HEK293 (cell line): Measurements from ENCODE around the gene SBNO2.
A peak's percentile ranks its signal among the peaks of the same experiment; 100 is the strongest.
"Not testable (repeated sequence)": the region's sequence is repeated elsewhere in the genome, so short reads cannot be mapped to it uniquely, and the experiment has no call there.

ENCODE experiments used
- CTCF ChIA-PET: fragments of 350-600 bp; formaldehyde crosslinking; extraction: SDS; loops from one replicate; lab custom pipeline; 2021; ENCODE audit warnings: antibody characterized with exemption; lab: Yijun Ruan, JAX
- POLR2A ChIA-PET: fragments of 300-600 bp; formaldehyde crosslinking; extraction: SDS; loops from one replicate; lab custom pipeline; 2020; ENCODE audit warnings: antibody characterized with exemption, inconsistent platforms; lab: Yijun Ruan, JAX
- H3K27ac ChIP-seq: fragments of 200-500 bp; sonication (Bioruptor generic); 2 replicates; pipeline ENCODE4 v1.5.1; 2014; ENCODE audit warnings: low read depth, low read length, control low read depth, inconsistent platforms; ENCODE audit errors: extremely low read depth
- H3K36me3 ChIP-seq, 2 experiments: fragments of 200-500 bp in 1 of 2; sonication (Bioruptor generic) in 1 of 2; 1 replicate in 1 of 2; 2 replicates in 1 of 2; pipeline ENCODE4 v1.5.1; 2014 to 2017; ENCODE audit warnings: inconsistent platforms in 2 of 2, low read length in 2 of 2; ENCODE audit not compliant: control insufficient read depth in 2 of 2, insufficient read depth in 1 of 2
- H3K4me1 ChIP-seq: fragments of 200-500 bp; sonication (Bioruptor generic); 2 replicates; pipeline ENCODE4 v1.5.1; 2014; ENCODE audit warnings: mild to moderate bottlenecking, low read length, inconsistent platforms; ENCODE audit not compliant: control insufficient read depth, insufficient read depth
- H3K4me3 ChIP-seq: 2 replicates; pipeline ENCODE4 v1.5.1; 2011; ENCODE audit warnings: low read depth, mild to moderate bottlenecking, control low read depth, low read length, moderate library complexity
- H3K9me3 ChIP-seq: fragments of 200-500 bp; sonication (Bioruptor generic); 2 replicates; pipeline ENCODE4 v1.5.1; 2014; ENCODE audit warnings: low read depth, low read length, inconsistent platforms; ENCODE audit not compliant: control insufficient read depth, insufficient read depth
- EGR2 ChIP-seq: fragments of 450-650 bp; formaldehyde crosslinking; IDR thresholded peaks from 2 replicates; pipeline ENCODE4 v1.5.1; 2016; ENCODE audit warnings: low read depth, missing biosample characterization, missing genetic modification characterization
- HOXC10 ChIP-seq: sonication (generic); formaldehyde crosslinking; IDR thresholded peaks from 2 replicates; pipeline ENCODE4 v1.8.1; 2023; ENCODE audit warnings: mild to moderate bottlenecking, missing genetic modification reagents
- KLF1 ChIP-seq: fragments of 450-650 bp; formaldehyde crosslinking; IDR thresholded peaks from 2 replicates; pipeline ENCODE4 v1.5.1; 2016; ENCODE audit warnings: missing biosample characterization, missing genetic modification characterization
- OSR2 ChIP-seq: fragments of 450-650 bp; formaldehyde crosslinking; IDR thresholded peaks from 2 replicates; pipeline ENCODE4 v1.5.1; 2016; ENCODE audit warnings: missing biosample characterization, missing genetic modification characterization
- PRDM1 ChIP-seq: fragments of 450-650 bp; formaldehyde crosslinking; IDR thresholded peaks from 2 replicates; pipeline ENCODE4; 2016; ENCODE audit warnings: missing biosample characterization, missing genetic modification characterization
- PRDM10 ChIP-seq: fragments of 450-650 bp; formaldehyde crosslinking; IDR thresholded peaks from 2 replicates; pipeline ENCODE4 v1.5.1; 2016; ENCODE audit warnings: missing biosample characterization, missing genetic modification characterization
- RBAK ChIP-seq: fragments of 450-650 bp; formaldehyde crosslinking; IDR thresholded peaks from 2 replicates; pipeline ENCODE4 v1.5.1; 2016; ENCODE audit warnings: missing biosample characterization, missing genetic modification characterization
- REPIN1 ChIP-seq: fragments of 450-650 bp; formaldehyde crosslinking; IDR thresholded peaks from 2 replicates; pipeline ENCODE4 v1.5.1; 2017; ENCODE audit warnings: missing biosample characterization, missing genetic modification characterization, low read depth
- SCRT1 ChIP-seq: fragments of 450-650 bp; formaldehyde crosslinking; IDR thresholded peaks from 2 replicates; pipeline ENCODE4 v1.5.1; 2016; ENCODE audit warnings: missing biosample characterization, missing genetic modification characterization, borderline replicate concordance
- SP3 ChIP-seq: fragments of 450-650 bp; formaldehyde crosslinking; IDR thresholded peaks from 2 replicates; pipeline ENCODE4 v1.5.1; 2016; ENCODE audit warnings: missing biosample characterization, missing genetic modification characterization
- ZBTB1 ChIP-seq: fragments of 450-650 bp; formaldehyde crosslinking; IDR thresholded peaks from 2 replicates; pipeline ENCODE4 v1.5.1; 2016; ENCODE audit warnings: missing biosample characterization, missing genetic modification characterization
- ZFHX2 ChIP-seq: fragments of 450-650 bp; formaldehyde crosslinking; conservative IDR thresholded peaks from 2 replicates; pipeline ENCODE4 v1.5.1; 2016; ENCODE audit warnings: missing biosample characterization, missing genetic modification characterization
- ZIC2 ChIP-seq: fragments of 450-650 bp; formaldehyde crosslinking; IDR thresholded peaks from 2 replicates; pipeline ENCODE4 v1.5.1; 2016; ENCODE audit warnings: missing biosample characterization, missing genetic modification characterization
- ZNF2 ChIP-seq: fragments of 450-650 bp; formaldehyde crosslinking; IDR thresholded peaks from 2 replicates; pipeline ENCODE4 v1.5.1; 2016; ENCODE audit warnings: missing biosample characterization, missing genetic modification characterization
- ZNF248 ChIP-seq: fragments of 450-650 bp; formaldehyde crosslinking; IDR thresholded peaks from 2 replicates; pipeline ENCODE4 v1.5.1; 2017; ENCODE audit warnings: missing biosample characterization, missing genetic modification characterization
- ZNF350 ChIP-seq: fragments of 450-650 bp; formaldehyde crosslinking; IDR thresholded peaks from 2 replicates; pipeline ENCODE4 v1.5.0; 2017; ENCODE audit warnings: missing biosample characterization, mild to moderate bottlenecking, missing genetic modification characterization
- ZNF366 ChIP-seq: fragments of 450-650 bp; formaldehyde crosslinking; conservative IDR thresholded peaks from 2 replicates; pipeline ENCODE4 v1.5.1; 2016; ENCODE audit warnings: missing biosample characterization, missing genetic modification characterization
- ZNF600 ChIP-seq: fragments of 450-650 bp; formaldehyde crosslinking; IDR thresholded peaks from 2 replicates; pipeline ENCODE4 v1.5.1; 2016; ENCODE audit warnings: missing biosample characterization, missing genetic modification characterization
- ZNF76 ChIP-seq: fragments of 450-650 bp; formaldehyde crosslinking; IDR thresholded peaks from 2 replicates; pipeline ENCODE4; 2016; ENCODE audit warnings: low read depth, missing biosample characterization, missing genetic modification characterization, borderline replicate concordance
- ZSCAN23 ChIP-seq: fragments of 450-650 bp; formaldehyde crosslinking; IDR thresholded peaks from 2 replicates; pipeline ENCODE4 v1.5.1; 2016; ENCODE audit warnings: missing biosample characterization, missing genetic modification characterization
- TF ChIP-seq, protein P1 (sequence below): fragments of 450-650 bp; formaldehyde crosslinking; IDR thresholded peaks from 2 replicates; pipeline ENCODE4 v1.5.1; 2016; ENCODE audit warnings: missing biosample characterization, missing genetic modification characterization
- TF ChIP-seq, protein P2 (sequence below): fragments of 450-650 bp; formaldehyde crosslinking; optimal IDR thresholded peaks from 2 replicates; pipeline ENCODE3; 2016; ENCODE audit warnings: missing biosample characterization, mild to moderate bottlenecking, missing genetic modification characterization

Gene SBNO2

DNA sequence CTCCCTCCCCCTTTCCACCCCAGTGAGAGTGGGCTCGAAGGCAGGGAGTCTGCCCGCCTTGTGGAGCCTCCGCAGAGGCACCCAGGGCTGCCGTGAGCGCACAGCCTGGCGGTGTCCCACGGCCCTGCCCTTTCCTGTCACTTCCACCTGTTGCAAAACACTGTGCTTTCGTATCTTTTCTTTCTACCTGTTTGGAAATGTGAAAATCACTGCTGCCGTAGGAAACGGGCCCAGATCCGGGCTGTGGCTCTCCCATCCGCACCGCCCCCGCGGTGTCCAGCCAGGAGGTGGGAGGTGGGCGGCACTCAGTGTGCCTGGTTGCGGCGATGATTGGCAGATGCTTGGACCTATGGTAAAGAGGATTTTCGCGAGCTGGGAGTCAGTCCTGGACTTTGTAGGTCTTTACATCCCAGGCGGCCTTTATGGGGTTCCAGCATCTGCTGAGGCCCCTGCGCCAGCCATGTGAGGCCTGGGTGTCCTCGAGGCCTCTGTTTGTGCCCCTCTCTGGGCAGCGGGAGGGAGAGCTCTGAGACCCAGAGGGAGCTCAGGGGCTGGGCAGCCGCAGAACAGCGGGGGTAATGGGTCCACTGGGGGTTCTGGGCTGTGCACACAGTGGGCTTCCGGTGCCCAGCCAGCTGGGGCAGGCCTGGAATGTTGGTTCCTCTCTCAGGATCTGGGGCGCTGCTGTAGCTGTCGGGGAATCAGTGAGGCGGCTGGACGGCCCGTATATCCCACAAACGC lies 37.6 kb upstream of the SBNO2 start (continued):
- TF ChIP-seq, protein P1, sequence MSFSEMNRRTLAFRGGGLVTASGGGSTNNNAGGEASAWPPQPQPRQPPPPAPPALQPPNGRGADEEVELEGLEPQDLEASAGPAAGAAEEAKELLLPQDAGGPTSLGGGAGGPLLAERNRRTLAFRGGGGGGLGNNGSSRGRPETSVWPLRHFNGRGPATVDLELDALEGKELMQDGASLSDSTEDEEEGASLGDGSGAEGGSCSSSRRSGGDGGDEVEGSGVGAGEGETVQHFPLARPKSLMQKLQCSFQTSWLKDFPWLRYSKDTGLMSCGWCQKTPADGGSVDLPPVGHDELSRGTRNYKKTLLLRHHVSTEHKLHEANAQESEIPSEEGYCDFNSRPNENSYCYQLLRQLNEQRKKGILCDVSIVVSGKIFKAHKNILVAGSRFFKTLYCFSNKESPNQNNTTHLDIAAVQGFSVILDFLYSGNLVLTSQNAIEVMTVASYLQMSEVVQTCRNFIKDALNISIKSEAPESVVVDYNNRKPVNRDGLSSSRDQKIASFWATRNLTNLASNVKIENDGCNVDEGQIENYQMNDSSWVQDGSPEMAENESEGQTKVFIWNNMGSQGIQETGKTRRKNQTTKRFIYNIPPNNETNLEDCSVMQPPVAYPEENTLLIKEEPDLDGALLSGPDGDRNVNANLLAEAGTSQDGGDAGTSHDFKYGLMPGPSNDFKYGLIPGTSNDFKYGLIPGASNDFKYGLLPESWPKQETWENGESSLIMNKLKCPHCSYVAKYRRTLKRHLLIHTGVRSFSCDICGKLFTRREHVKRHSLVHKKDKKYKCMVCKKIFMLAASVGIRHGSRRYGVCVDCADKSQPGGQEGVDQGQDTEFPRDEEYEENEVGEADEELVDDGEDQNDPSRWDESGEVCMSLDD (tag by site-specific recombination) = no peak
- TF ChIP-seq ZIC2 = peak; percentile 56
- peak; percentile 94 for TF ChIP-seq SCRT1 (tag by site-specific recombination)
- no peak for TF ChIP-seq RBAK
- TF ChIP-seq ZSCAN23 (tag by site-specific recombination) = no peak
- TF ChIP-seq OSR2 (tag by site-specific recombination) = no peak
- peak; percentile 86 for TF ChIP-seq EGR2 (tag by site-specific recombination)
- no peak for TF ChIP-seq HOXC10 (CRISPR knock-in tag)
- TF ChIP-seq ZNF2 (tag by site-specific recombination) = no peak
- TF ChIP-seq ZNF350 (tag by site-specific recombination) = no peak
- TF ChIP-seq SP3 = peak; percentile 35; the same call in 1 of the 2 replicates
- TF ChIP-seq, all 188 proteins: peak for 11

- Histone ChIP-seq H3K9me3 (no peaks in the 10 kb centered on the region), H3K36me3 (peaks cover 14 to 40% of the 10 kb centered on the region in 2 experiments; a peak in 2 of 3 replicates), H3K27ac (peak overlapping the region; percentile 69), H3K4me3 (no peak overlapping the region), H3K4me1 (peaks cover 10% of the 10 kb centered on the region; the same call in 1 of the 2 replicates)
- no peak for TF ChIP-seq ZNF248 (tag by site-specific recombination)
- TF ChIP-seq ZFHX2 (tag by site-specific recombination) = 0 out of 2 replicates have a peak, but pooled peaks have one; percentile 5
- no peak for TF ChIP-seq ZNF366 (tag by site-specific recombination)
- POLR2A ChIA-PET = no interaction called here
- CTCF ChIA-PET = interaction anchor here (0.7 to 1.8 kb wide), 2 partner anchors 8 to 12 kb away, joined by 3 to 5 read pairs; no protein-coding TSS in a partner anchor
Measured at GRCh38 chr19:1210227-1210538, 36.1 kb upstream of the SBNO2 start.

DNA sequence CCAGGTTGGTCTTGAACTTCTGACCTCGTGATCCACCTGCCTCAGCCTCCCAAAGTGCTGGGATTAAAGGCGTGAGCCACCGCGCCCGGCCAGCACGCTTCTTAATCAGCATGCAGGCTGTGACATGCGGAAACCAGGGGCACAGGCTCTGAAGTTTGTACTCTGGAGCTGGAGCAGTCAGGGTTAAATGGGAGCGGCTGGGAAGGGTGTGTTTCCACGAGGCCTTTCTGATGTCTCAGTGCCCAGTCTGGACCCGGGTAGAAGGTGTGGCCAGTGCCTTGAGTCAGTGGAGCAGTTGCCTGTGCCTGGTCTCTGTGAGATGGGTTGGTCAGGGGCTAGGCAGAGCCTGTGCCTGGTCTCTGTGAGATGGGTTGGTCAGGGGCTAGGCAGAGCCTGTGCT lies 34.8 kb upstream of the SBNO2 start:
- TF ChIP-seq KLF1 = peak; percentile 74
- H3K4me3 ChIP-seq, H3K9me3 ChIP-seq, H3K27ac ChIP-seq, H3K4me1 ChIP-seq: not testable (repeated sequence)
- POLR2A ChIA-PET = interaction anchor here (0.7 to 0.9 kb wide), 2 partner anchors 9 to 96 kb away, joined by 3 to 7 read pairs; no protein-coding TSS in a partner anchor
- peaks cover 14 to 33% of the 10 kb centered on the region in 2 experiments; a peak in 2 of 3 replicates for H3K36me3 ChIP-seq
- CTCF ChIA-PET = interaction anchor here (1.0 kb wide), 1 partner anchor 35 kb away, joined by 7 read pairs; no protein-coding TSS in a partner anchor

- peaks cover 7% of the 10 kb centered on the region for H3K4me1 ChIP-seq
- H3K9me3 ChIP-seq = no peaks in the 10 kb centered on the region
- H3K4me3 ChIP-seq = peak overlapping the region; percentile 53
- peaks cover 7 to 28% of the 10 kb centered on the region in 2 experiments; a peak in 2 of 3 replicates for H3K36me3 ChIP-seq
- peak overlapping the region; percentile 99 for H3K27ac ChIP-seq
- POLR2A ChIA-PET = interaction anchor here (0.5 kb wide), 1 partner anchor 13 kb away, joined by 3 read pairs; no protein-coding TSS in a partner anchor
- CTCF ChIA-PET = no interaction called here
- TF ChIP-seq REPIN1 (no peak), ZBTB1 (tag by site-specific recombination) (no peak), PRDM10 (tag by site-specific recombination) (peak; percentile 87), ZNF600 (tag by site-specific recombination) (peak; percentile 98), ZNF76 (0 out of 2 replicates have a peak, but pooled peaks have one; percentile 13), PRDM1 (tag by site-specific recombination) (peak; percentile 56; the same call in 1 of the 2 replicates)
- TF ChIP-seq, protein P2, sequence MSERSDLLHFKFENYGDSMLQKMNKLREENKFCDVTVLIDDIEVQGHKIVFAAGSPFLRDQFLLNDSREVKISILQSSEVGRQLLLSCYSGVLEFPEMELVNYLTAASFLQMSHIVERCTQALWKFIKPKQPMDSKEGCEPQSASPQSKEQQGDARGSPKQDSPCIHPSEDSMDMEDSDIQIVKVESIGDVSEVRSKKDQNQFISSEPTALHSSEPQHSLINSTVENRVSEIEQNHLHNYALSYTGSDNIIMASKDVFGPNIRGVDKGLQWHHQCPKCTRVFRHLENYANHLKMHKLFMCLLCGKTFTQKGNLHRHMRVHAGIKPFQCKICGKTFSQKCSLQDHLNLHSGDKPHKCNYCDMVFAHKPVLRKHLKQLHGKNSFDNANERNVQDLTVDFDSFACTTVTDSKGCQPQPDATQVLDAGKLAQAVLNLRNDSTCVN = peak; percentile 32
Measured at GRCh38 chr19:1206864-1207450, 32.9 kb upstream of the SBNO2 start.
